D721Med (cell line): ENCODE results near the gene SARDH.

Experiments used
- DNase-seq: peaks from one replicate; pipeline ENCODE4 v3.0.0; 2011; ENCODE audit warnings: low spot score; ENCODE audit not compliant: insufficient read length
- FAIRE-seq: peaks from 2 replicates; lab custom pipeline; 2011; peaks lifted over from hg19 to GRCh38; lab: Jason Lieb, UNC
- CTCF ChIP-seq: IDR thresholded peaks from 2 replicates; pipeline ENCODE4 v1.5.1; 2012; ENCODE audit warnings: mild to moderate bottlenecking, control low read depth; ENCODE audit not compliant: insufficient read depth; ENCODE audit errors: missing control alignments

The SARDH gene

GRCh38 chr9:133701321-133701980, 36.7 kb downstream of the SARDH start:
- no peak for TF ChIP-seq CTCF
- DNase-seq: no peak

GRCh38 chr9:133700819-133701320, 37.3 kb downstream of the SARDH start:
- TF ChIP-seq CTCF: no peak
- no peak for FAIRE-seq
- no peak for DNase-seq

More at GRCh38 chr9:133701321-133701980, 36.7 kb downstream of the SARDH start:
- no peak for FAIRE-seq

- DNase-seq (no peak), FAIRE-seq (no peak)
- TF ChIP-seq CTCF: no peak
These were observed 38.6 kb downstream of the SARDH start for GRCh38 chr9:133699546-133699945.

GRCh38 chr9:133696071-133696472, 42.1 kb downstream of the SARDH start:
- TF ChIP-seq CTCF: no peak
- FAIRE-seq (no peak), DNase-seq (no peak)

- no peak for DNase-seq
- FAIRE-seq: no peak
- no peak for TF ChIP-seq CTCF
These were observed 43.5 kb downstream of the SARDH start for GRCh38 chr9:133694686-133695085.

GRCh38 chr9:133693703-133694529, 44.2 kb downstream of the SARDH start:
- no peak for TF ChIP-seq CTCF
- DNase-seq (no peak), FAIRE-seq (no peak)
